Activated CD4-positive, alpha-beta T cell treated with anti-CD3 and anti-CD28 coated beads for 36 hours (primary cell): ENCODE data around the gene PLAAT4. TPM values are rescaled to one million over a fixed set of nuclear protein-coding genes. Genes with fewer than 3 reads are reported as not detected.

Experiments
- total RNA-seq, 2 experiments: library from RNA; stranded (reverse); gene quantifications; one replicate each; pipeline ENCODE4 v1.2.3, GENCODE V29; 2021

Gene PLAAT4
- total RNA-seq, 2 experiments from 2014 or later: 16.8 to 18.7 TPM

Other genes with a start within 250 kb of the PLAAT4 start
- not detected for gene SLC22A9, start 167.0 kb upstream of the PLAAT4 start, total RNA-seq
- under 1 TPM in 1 of 2 experiments, not detected in 1; 0.07 TPM for gene PLAAT5, start 45.6 kb upstream of the PLAAT4 start, total RNA-seq
- gene LGALS12, start 30.7 kb upstream of the PLAAT4 start, total RNA-seq: not detected
- gene PLAAT2, start 26.6 kb downstream of the PLAAT4 start, total RNA-seq: not detected
- gene PLAAT3, start 77.6 kb downstream of the PLAAT4 start, total RNA-seq: 1 to 10 TPM; 1.8 to 3.1 TPM
- 10 to 100 TPM; 18.9 to 25.7 TPM for gene ATL3, start 134.6 kb downstream of the PLAAT4 start, total RNA-seq
- 10 to 100 TPM; 42.2 to 43.0 TPM for gene RTN3, start 144.7 kb downstream of the PLAAT4 start, total RNA-seq
- gene ZFTA, start 232.0 kb downstream of the PLAAT4 start, total RNA-seq: 1 to 10 TPM; 1.5 to 1.7 TPM